ENCODE data around the gene C19orf12. TPM values are rescaled to one million over a fixed set of nuclear protein-coding genes. Genes with fewer than 3 reads are reported as not detected.
A peak's percentile ranks its signal among the peaks of the same experiment; 100 is the strongest.

The C19orf12 gene
- total RNA-seq, 1 donor, result 48.5 TPM

- H3K27ac ChIP-seq (ENCODE audit: low read depth, low read length), result no peak overlapping the region
- TF ChIP-seq CTCF (IDR thresholded peaks at IDR 0.05; ENCODE audit: extremely low read depth, low read depth, low read length), result no peak
Observed at GRCh38 chr19:29750001-29750400, 34.9 kb upstream of the C19orf12 start.

GRCh38 chr19:29748996-29749849 is 34.2 kb upstream of the C19orf12 start:
- no peak for DNase-seq (ENCODE audit: insufficient read length, low spot score, missing footprints)
- no peak overlapping the region for H3K4me2 ChIP-seq (ENCODE audit: insufficient read depth, low read length)

More at GRCh38 chr19:29750001-29750400, 34.9 kb upstream of the C19orf12 start:
- no peaks in the 10 kb centered on the region for H3K4me1 ChIP-seq (ENCODE audit: insufficient read depth, low read length)
- H3K27me3 ChIP-seq (ENCODE audit: insufficient read depth, low read length), result no peaks in the 10 kb centered on the region
- no peak for DNase-seq (ENCODE audit: insufficient read length, low spot score, missing footprints)
- no peaks in the 10 kb centered on the region for H3K36me3 ChIP-seq (ENCODE audit: insufficient read depth, low read length)
- no peak overlapping the region for H3K4me2 ChIP-seq (ENCODE audit: insufficient read depth, low read length)
- no peak overlapping the region for H2AFZ ChIP-seq (ENCODE audit: low read length)
- H3K4me3 ChIP-seq (ENCODE audit: insufficient read depth, low read length), result no peak overlapping the region
- H3K79me2 ChIP-seq (ENCODE audit: insufficient read depth, low read length), result no peaks in the 10 kb centered on the region
- no peaks in the 10 kb centered on the region for H3K9me3 ChIP-seq (ENCODE audit: low read depth, low read length)
- no peaks in the 10 kb centered on the region for H4K20me1 ChIP-seq (ENCODE audit: insufficient read depth, low read length)

GRCh38 chr19:29745253-29745652 is 30.2 kb upstream of the C19orf12 start:
- Histone ChIP-seq H3K4me1 (ENCODE audit: insufficient read depth, low read length) (no peaks in the 10 kb centered on the region), H3K9me3 (ENCODE audit: low read depth, low read length) (no peaks in the 10 kb centered on the region), H3K4me3 (ENCODE audit: insufficient read depth, low read length) (no peak overlapping the region), H3K27me3 (ENCODE audit: insufficient read depth, low read length) (no peaks in the 10 kb centered on the region), H3K79me2 (ENCODE audit: insufficient read depth, low read length) (no peaks in the 10 kb centered on the region), H3K4me2 (ENCODE audit: insufficient read depth, low read length) (no peak overlapping the region), H3K36me3 (ENCODE audit: insufficient read depth, low read length) (no peaks in the 10 kb centered on the region), H3K27ac (ENCODE audit: low read depth, low read length) (no peak overlapping the region), H4K20me1 (ENCODE audit: insufficient read depth, low read length) (no peaks in the 10 kb centered on the region), H2AFZ (ENCODE audit: low read length) (no peak overlapping the region)
- TF ChIP-seq CTCF (IDR thresholded peaks at IDR 0.05; ENCODE audit: extremely low read depth, low read depth, low read length), result peak; percentile 24
- DNase-seq (ENCODE audit: insufficient read length, low spot score, missing footprints), result no peak

More at GRCh38 chr19:29748996-29749849, 34.2 kb upstream of the C19orf12 start:
- TF ChIP-seq CTCF (IDR thresholded peaks at IDR 0.05; ENCODE audit: extremely low read depth, low read depth, low read length), result no peak
- H2AFZ ChIP-seq (ENCODE audit: low read length), result no peak overlapping the region
- no peaks in the 10 kb centered on the region for H3K27me3 ChIP-seq (ENCODE audit: insufficient read depth, low read length)
- no peak overlapping the region for H3K27ac ChIP-seq (ENCODE audit: low read depth, low read length)
- H3K9me3 ChIP-seq (ENCODE audit: low read depth, low read length), result no peaks in the 10 kb centered on the region
- H3K79me2 ChIP-seq (ENCODE audit: insufficient read depth, low read length), result no peaks in the 10 kb centered on the region
- H3K36me3 ChIP-seq (ENCODE audit: insufficient read depth, low read length), result no peaks in the 10 kb centered on the region
- H4K20me1 ChIP-seq (ENCODE audit: insufficient read depth, low read length), result no peaks in the 10 kb centered on the region
- H3K4me3 ChIP-seq (ENCODE audit: insufficient read depth, low read length), result no peak overlapping the region
- H3K4me1 ChIP-seq (ENCODE audit: insufficient read depth, low read length), result no peaks in the 10 kb centered on the region

- no peaks in the 10 kb centered on the region for H3K4me1 ChIP-seq (ENCODE audit: insufficient read depth, low read length)
- no peaks in the 10 kb centered on the region for H3K36me3 ChIP-seq (ENCODE audit: insufficient read depth, low read length)
- no peak for DNase-seq (ENCODE audit: insufficient read length, low spot score, missing footprints)
- H3K27me3 ChIP-seq (ENCODE audit: insufficient read depth, low read length), result no peaks in the 10 kb centered on the region
- H3K4me2 ChIP-seq (ENCODE audit: insufficient read depth, low read length), result no peak overlapping the region
- no peaks in the 10 kb centered on the region for H4K20me1 ChIP-seq (ENCODE audit: insufficient read depth, low read length)
- H3K4me3 ChIP-seq (ENCODE audit: insufficient read depth, low read length), result no peak overlapping the region
- no peaks in the 10 kb centered on the region for H3K79me2 ChIP-seq (ENCODE audit: insufficient read depth, low read length)
- no peak overlapping the region for H3K27ac ChIP-seq (ENCODE audit: low read depth, low read length)
- no peaks in the 10 kb centered on the region for H3K9me3 ChIP-seq (ENCODE audit: low read depth, low read length)
- no peak for TF ChIP-seq CTCF (IDR thresholded peaks at IDR 0.05; ENCODE audit: extremely low read depth, low read depth, low read length)
- H2AFZ ChIP-seq (ENCODE audit: low read length), result no peak overlapping the region
Observed at GRCh38 chr19:29743681-29744080, 28.6 kb upstream of the C19orf12 start.
